ENCODE results near the gene GFRA1. TPM values are rescaled to one million over a fixed set of nuclear protein-coding genes. Genes with fewer than 3 reads are reported as not detected.

Gene GFRA1
- total RNA-seq, 2 experiments from 2014 or later, result not detected

- no peaks in the 10 kb centered on the region for H3K4me1 Mint-ChIP-seq (ENCODE audit: low read depth)
- no peak for ATAC-seq
- TF ChIP-seq CTCF (IDR thresholded peaks at IDR 0.05), result no peak
Observed at GRCh38 chr10:116184512-116184794, 88.6 kb downstream of the GFRA1 start.

DNA sequence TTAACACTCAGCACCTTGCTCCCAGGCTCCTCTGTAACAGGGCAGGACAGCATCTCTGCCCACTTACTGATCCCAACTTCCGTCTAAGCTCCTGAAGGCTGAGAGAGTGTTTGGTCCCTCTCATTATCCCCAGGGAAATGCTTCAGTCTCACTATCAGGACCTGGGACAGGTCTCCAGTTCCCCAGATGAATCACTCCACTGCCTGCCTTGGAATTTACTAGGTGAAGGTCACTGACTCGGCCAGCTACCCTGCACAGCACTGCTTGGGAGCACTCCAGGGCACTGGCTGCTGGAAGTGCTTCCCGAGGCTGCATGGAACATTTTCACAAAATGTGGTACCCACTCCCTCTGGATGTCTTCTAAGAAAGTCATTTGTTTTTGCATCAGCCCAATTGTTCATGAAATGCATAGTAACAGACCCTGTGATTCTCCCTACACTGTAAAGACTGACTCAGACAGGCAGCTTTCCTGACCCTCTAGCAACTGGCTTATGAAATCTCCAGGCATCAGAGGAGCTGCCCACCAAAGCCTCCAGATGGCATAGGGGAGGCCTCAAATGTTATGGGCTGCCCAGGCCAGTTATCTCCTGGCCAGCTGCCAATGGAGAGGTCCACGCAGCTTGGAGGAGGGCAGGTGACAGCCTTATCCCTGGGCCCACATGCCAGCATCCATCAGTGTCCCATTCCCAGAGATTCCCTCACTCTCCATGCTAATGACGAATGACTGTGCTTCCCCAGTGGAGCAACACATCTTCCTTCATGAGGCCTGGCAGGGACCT lies 89.1 kb downstream of the GFRA1 start:
- intact Hi-C loops (cut with micrococcal nuclease), result no loop called here
- ATAC-seq, result no peak
- POLR2A ChIA-PET, result no interaction called here
- Mint-ChIP-seq H3K4me3 (no peak overlapping the region), H3K27me3 (no peaks in the 10 kb centered on the region), H3K9me3 (no peaks in the 10 kb centered on the region), H3K27ac (no peak overlapping the region), H3K36me3 (ENCODE audit: low read depth) (no peaks in the 10 kb centered on the region), H3K4me1 (ENCODE audit: low read depth) (no peaks in the 10 kb centered on the region)
- no peak for DNase-seq
- CTCF ChIA-PET, result no interaction called here
- TF ChIP-seq CTCF (IDR thresholded peaks at IDR 0.05), result no peak

More at GRCh38 chr10:116184512-116184794, 88.6 kb downstream of the GFRA1 start:
- Mint-ChIP-seq H3K4me3 (no peak overlapping the region), H3K9me3 (no peaks in the 10 kb centered on the region), H3K27ac (no peak overlapping the region), H3K36me3 (ENCODE audit: low read depth) (no peaks in the 10 kb centered on the region), H3K27me3 (no peaks in the 10 kb centered on the region)
- POLR2A ChIA-PET, result no interaction called here
- intact Hi-C loops (cut with micrococcal nuclease), result no loop called here
- CTCF ChIA-PET, result interaction anchor here (0.9 kb wide), 1 partner anchor 104 kb away, joined by 4 read pairs; no protein-coding TSS in a partner anchor
- no peak for DNase-seq

GRCh38 chr10:116182426-116182825 lies 90.6 kb downstream of the GFRA1 start:
- POLR2A ChIA-PET, result interaction anchor here (0.6 kb wide), 1 partner anchor 837 kb away, joined by 3 read pairs; no protein-coding TSS in a partner anchor
- DNase-seq (no peak), ATAC-seq (no peak)
- Mint-ChIP-seq H3K9me3 (no peaks in the 10 kb centered on the region), H3K4me1 (ENCODE audit: low read depth) (no peaks in the 10 kb centered on the region), H3K27me3 (no peaks in the 10 kb centered on the region), H3K4me3 (no peak overlapping the region), H3K27ac (no peak overlapping the region), H3K36me3 (ENCODE audit: low read depth) (no peaks in the 10 kb centered on the region)
- intact Hi-C loops (cut with micrococcal nuclease), result no loop called here
- CTCF ChIA-PET, result interaction anchor here (0.6 kb wide), 1 partner anchor 94 kb away, joined by 3 read pairs; no protein-coding TSS in a partner anchor
- no peak for TF ChIP-seq CTCF (IDR thresholded peaks at IDR 0.05)

DNA sequence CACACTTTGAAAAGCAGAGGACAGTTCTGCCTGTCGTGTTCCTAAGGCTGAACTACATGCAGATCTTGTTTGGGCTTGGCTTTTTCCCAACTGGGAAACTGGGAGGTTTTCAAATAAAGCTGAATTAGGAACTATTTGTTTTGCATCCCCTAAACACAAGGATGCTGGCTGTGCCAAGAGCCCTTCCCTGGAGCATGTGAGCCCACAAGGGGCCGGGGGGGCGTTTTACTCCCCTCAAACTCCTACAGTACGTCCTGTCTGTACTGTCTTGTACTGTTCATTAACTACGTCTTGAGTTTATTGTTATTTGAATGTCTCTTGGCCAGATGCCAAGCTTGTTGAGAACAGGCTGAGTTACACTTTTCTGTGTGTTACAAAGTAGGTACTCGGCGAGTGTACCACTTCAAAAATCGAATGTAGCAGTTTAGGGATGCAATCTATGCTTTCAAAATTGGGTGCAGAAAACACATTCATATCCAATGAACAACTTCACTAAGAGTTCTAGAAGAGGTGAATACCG lies 94.9 kb downstream of the GFRA1 start:
- no peaks in the 10 kb centered on the region for H3K27me3 Mint-ChIP-seq
- H3K4me3 Mint-ChIP-seq, result no peak overlapping the region
- ChIA-PET POLR2A (no interaction called here), CTCF (no interaction called here)
- DNase-seq (no peak), ATAC-seq (no peak)
- no peaks in the 10 kb centered on the region for H3K9me3 Mint-ChIP-seq
- no peaks in the 10 kb centered on the region for H3K4me1 Mint-ChIP-seq (ENCODE audit: low read depth)
- no peaks in the 10 kb centered on the region for H3K36me3 Mint-ChIP-seq (ENCODE audit: low read depth)
- intact Hi-C loops (cut with micrococcal nuclease), result no loop called here
- TF ChIP-seq CTCF (IDR thresholded peaks at IDR 0.05), result no peak
- H3K27ac Mint-ChIP-seq, result no peak overlapping the region

DNA sequence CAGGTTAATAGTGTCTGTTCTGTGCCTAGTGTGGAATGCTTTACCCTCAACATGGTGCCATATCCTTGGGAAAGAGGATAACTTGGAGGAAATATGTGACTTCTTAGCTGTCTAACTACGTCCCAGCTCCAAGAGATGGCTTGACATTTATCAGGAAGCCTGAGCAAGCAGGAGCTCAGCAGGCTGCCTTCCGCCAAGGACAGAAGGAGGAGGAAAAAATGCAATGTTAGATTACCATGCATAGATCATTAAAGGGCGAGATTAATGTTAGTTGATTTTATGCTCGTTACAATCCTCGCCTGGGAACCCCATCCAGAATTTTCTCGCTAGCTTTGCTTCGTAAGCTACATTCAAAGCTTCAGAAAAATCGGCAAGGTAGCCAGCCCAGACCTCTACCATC lies 97.8 kb downstream of the GFRA1 start:
- no peaks in the 10 kb centered on the region for H3K27me3 Mint-ChIP-seq
- no peak overlapping the region for H3K27ac Mint-ChIP-seq
- no peak for TF ChIP-seq CTCF (IDR thresholded peaks at IDR 0.05)
- H3K36me3 Mint-ChIP-seq (ENCODE audit: low read depth), result no peaks in the 10 kb centered on the region
- DNase-seq (no peak), ATAC-seq (no peak)
- no peak overlapping the region for H3K4me3 Mint-ChIP-seq
- H3K9me3 Mint-ChIP-seq, result no peaks in the 10 kb centered on the region
- no peaks in the 10 kb centered on the region for H3K4me1 Mint-ChIP-seq (ENCODE audit: low read depth)
- POLR2A ChIA-PET, result no interaction called here
- intact Hi-C loops (cut with micrococcal nuclease), result no loop called here
- CTCF ChIA-PET, result no interaction called here
